PC-9 (cell line): ENCODE data around the gene PALLD. TPM values are rescaled to one million over a fixed set of nuclear protein-coding genes. Genes with fewer than 3 reads are reported as not detected.

ENCODE experiments used
- BruUV-seq: library from RNA; stranded (reverse); fragments of 400-500 nt; replicated peaks from 2 replicates; lab custom pipeline; 2021; lab: Mats Ljungman, UMichigan
- CTCF ChIA-PET: fragments of 300-600 bp; sonication (Branson Sonifier 250); formaldehyde crosslinking; loops from one replicate; lab custom pipeline; 2022; ENCODE audit warnings: antibody characterized with exemption; lab: Charles Lee
- POLR2A ChIA-PET: fragments of 300-600 bp; sonication (Branson Sonifier 250); formaldehyde crosslinking; loops from one replicate; lab custom pipeline; 2022; ENCODE audit warnings: antibody characterized with exemption; ENCODE audit not compliant: unreplicated experiment; lab: Charles Lee
- DNase-seq, 2 experiments: peaks; one replicate each; pipeline versions ENCODE4 v3.0.0 to v3.0.0-alpha.2; 2015 to 2022; ENCODE audit warnings: mixed read lengths in 1 of 2
- H2AFZ ChIP-seq: fragments of 200-600 bp; sonication (generic); 2 replicates; pipeline ENCODE4 v1.8.1; 2017; ENCODE audit warnings: antibody characterized with exemption
- H3F3A ChIP-seq: fragments of 200-600 bp; sonication (generic); 2 replicates; pipeline ENCODE4 v1.8.1; 2017; ENCODE audit warnings: antibody characterized with exemption, mild to moderate bottlenecking, low read depth; ENCODE audit not compliant: insufficient read depth
- H3K27ac ChIP-seq: fragments of 200-600 bp; sonication (generic); 2 replicates; pipeline ENCODE4 v1.6.1; 2016; ENCODE audit warnings: mixed run types
- H3K27me3 ChIP-seq: fragments of 200-600 bp; sonication (generic); 2 replicates; pipeline ENCODE4 v1.6.1; 2016; ENCODE audit warnings: low read depth, mixed run types; ENCODE audit not compliant: insufficient read depth
- H3K36me3 ChIP-seq: fragments of 200-600 bp; sonication (generic); 2 replicates; pipeline ENCODE4 v1.6.1; 2016; ENCODE audit warnings: low read depth, mixed run types
- H3K4me1 ChIP-seq: fragments of 200-600 bp; sonication (generic); replicated peaks from 2 replicates; pipeline ENCODE4 v1.6.1; 2016; ENCODE audit warnings: mixed run types; ENCODE audit not compliant: insufficient read depth
- H3K4me2 ChIP-seq: fragments of 200-600 bp; sonication (generic); 2 replicates; pipeline ENCODE4 v1.6.1; 2017; ENCODE audit warnings: mixed run types
- H3K4me3 ChIP-seq: fragments of 200-600 bp; sonication (generic); 2 replicates; pipeline ENCODE4 v1.6.1; 2016; ENCODE audit warnings: mixed run types
- H3K79me2 ChIP-seq: fragments of 200-600 bp; sonication (generic); 2 replicates; pipeline ENCODE4 v1.6.1; 2017; ENCODE audit warnings: low read depth, mixed run types
- H3K9me2 ChIP-seq: fragments of 200-600 bp; sonication (generic); 2 replicates; pipeline ENCODE4 v1.8.1; 2017; ENCODE audit warnings: mild to moderate bottlenecking; ENCODE audit not compliant: insufficient read depth
- H3K9me3 ChIP-seq: fragments of 200-600 bp; sonication (generic); 2 replicates; pipeline ENCODE4 v1.8.1; 2016; ENCODE audit warnings: low read depth; ENCODE audit not compliant: insufficient read depth
- H4K20me1 ChIP-seq: fragments of 200-600 bp; sonication (generic); 2 replicates; pipeline ENCODE4 v1.8.1; 2017; ENCODE audit not compliant: insufficient read depth
- EZH2 ChIP-seq: fragments of 200-600 bp; sonication (generic); IDR thresholded peaks from 2 replicates; pipeline ENCODE4 v1.8.0; 2017; ENCODE audit warnings: antibody characterized with exemption, low read depth
- intact Hi-C: fragments of 100-400 bp; cut with micrococcal nuclease; formaldehyde crosslinking; loops from one replicate; pipeline ENCODE4 v1.10.0; 2022; ENCODE audit not compliant: unreplicated experiment
- total RNA-seq: library from RNA; stranded (reverse); gene quantifications from 2 replicates; pipeline ENCODE4 v1.2.3, GENCODE V29; 2021
- TF ChIP-seq, protein P1 (sequence below): fragments of 200-600 bp; sonication (generic); conservative IDR thresholded peaks from 2 replicates; pipeline ENCODE4 v1.6.1; 2017; ENCODE audit warnings: mixed run types, antibody characterized with exemption, mild to moderate bottlenecking, moderate library complexity

The PALLD gene
- total RNA-seq, 1 experiment from 2014 or later: 156 TPM

DNA sequence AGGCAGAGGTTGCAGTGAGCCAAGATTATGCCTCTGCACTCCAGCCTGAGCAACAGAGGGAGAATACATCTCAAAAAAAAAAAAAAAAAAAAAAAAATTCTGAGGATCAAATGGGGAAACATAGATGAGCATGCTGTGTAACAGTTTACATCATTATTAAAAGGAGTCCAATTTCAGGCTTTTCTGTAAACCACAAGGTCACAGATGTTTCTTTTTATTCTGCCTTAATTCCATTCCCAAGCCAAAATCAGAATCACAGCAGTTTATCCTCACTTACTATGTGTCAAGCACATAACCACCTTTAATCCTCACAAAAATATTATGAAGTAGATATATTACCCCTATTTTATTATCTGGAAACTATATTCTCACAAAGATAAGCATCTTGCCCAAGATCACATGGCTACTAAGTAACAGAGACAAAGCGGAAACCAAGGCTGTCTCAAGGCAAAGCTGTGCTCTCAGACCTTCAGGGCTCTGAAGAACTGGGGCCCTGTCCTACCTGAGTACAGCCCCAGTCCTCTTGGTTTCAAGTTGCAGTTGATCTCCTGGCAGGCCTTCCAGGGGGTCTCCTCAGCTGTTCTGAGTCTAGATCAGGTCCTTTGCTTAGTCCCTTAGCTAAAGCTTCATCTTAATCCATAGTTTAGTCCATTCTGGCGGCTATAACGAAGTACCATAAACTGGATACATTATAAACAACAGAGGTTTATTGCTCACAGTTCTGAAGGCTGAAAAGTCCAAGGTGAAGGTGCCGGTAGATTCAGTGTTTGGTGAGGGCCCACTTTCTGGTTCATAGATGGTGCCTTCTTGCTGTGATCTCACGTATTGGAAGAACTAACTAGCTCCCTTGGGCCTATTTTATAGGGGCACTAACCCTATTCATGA lies 141.3 kb downstream of the PALLD start:
- POLR2A ChIA-PET: no interaction called here
- BruUV-seq: no TSS peak
- H3K27ac ChIP-seq: peak overlapping the region; percentile 92

DNA sequence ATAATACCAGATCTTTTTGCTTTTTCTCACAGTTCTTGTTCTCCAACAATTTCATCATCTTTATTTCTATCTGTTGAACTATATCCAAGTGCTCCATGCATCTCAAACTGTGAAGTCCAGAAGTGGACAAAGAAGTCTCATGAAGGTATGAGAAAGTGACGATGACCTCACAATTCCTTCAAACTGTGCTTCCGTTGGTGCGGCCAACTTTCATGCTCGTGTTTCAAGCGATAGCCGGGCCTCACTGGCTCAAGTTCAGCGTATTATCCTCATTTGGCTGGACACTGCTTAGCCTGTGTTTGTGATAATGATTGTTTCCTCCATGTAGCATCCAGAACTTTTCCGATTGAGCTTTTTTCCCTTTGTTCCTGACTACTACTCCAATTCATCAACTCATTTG lies 143.1 kb downstream of the PALLD start:
- Histone ChIP-seq H3K9me2 (no peaks in the 10 kb centered on the region), H3K4me2 (no peak overlapping the region), H3K27me3 (no peaks in the 10 kb centered on the region), H3K9me3 (no peaks in the 10 kb centered on the region), H2AFZ (no peak overlapping the region), H3K4me1 (peaks cover 34% of the 10 kb centered on the region), H3K4me3 (no peak overlapping the region), H4K20me1 (no peaks in the 10 kb centered on the region), H3K27ac (no peak overlapping the region), H3K79me2 (peaks cover 14% of the 10 kb centered on the region), H3F3A (peaks cover 26% of the 10 kb centered on the region), H3K36me3 (no peaks in the 10 kb centered on the region)
- ChIA-PET POLR2A (no interaction called here), CTCF (interaction anchor here (1.0 kb wide), 1 partner anchor 51 kb away, joined by 3 read pairs; no protein-coding TSS in a partner anchor)
- BruUV-seq: no TSS peak
- TF ChIP-seq, protein P1, sequence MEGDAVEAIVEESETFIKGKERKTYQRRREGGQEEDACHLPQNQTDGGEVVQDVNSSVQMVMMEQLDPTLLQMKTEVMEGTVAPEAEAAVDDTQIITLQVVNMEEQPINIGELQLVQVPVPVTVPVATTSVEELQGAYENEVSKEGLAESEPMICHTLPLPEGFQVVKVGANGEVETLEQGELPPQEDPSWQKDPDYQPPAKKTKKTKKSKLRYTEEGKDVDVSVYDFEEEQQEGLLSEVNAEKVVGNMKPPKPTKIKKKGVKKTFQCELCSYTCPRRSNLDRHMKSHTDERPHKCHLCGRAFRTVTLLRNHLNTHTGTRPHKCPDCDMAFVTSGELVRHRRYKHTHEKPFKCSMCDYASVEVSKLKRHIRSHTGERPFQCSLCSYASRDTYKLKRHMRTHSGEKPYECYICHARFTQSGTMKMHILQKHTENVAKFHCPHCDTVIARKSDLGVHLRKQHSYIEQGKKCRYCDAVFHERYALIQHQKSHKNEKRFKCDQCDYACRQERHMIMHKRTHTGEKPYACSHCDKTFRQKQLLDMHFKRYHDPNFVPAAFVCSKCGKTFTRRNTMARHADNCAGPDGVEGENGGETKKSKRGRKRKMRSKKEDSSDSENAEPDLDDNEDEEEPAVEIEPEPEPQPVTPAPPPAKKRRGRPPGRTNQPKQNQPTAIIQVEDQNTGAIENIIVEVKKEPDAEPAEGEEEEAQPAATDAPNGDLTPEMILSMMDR: no peak
- TF ChIP-seq EZH2: no peak
- no peak for DNase-seq
- intact Hi-C loops: loop anchor here (10.0 kb wide), 1 partner anchor 155 kb away; no protein-coding TSS in a partner anchor

More for the DNA sequence above, 141.3 kb downstream of the PALLD start:
- H3K4me1 ChIP-seq: peaks cover 52% of the 10 kb centered on the region
- no peak overlapping the region for H3K4me3 ChIP-seq
- CTCF ChIA-PET: interaction anchor here (1.3 kb wide), 1 partner anchor 53 kb away, joined by 3 read pairs; no protein-coding TSS in a partner anchor
- H3K79me2 ChIP-seq: peaks cover 29% of the 10 kb centered on the region
- no peak for TF ChIP-seq EZH2
- TF ChIP-seq, protein P1: no peak
- no peak for DNase-seq
- H3K4me2 ChIP-seq: 0 out of 2 replicates have a peak overlapping the region, but pooled peaks have one; percentile 74
- no peaks in the 10 kb centered on the region for H3K9me2 ChIP-seq
- peaks cover 26% of the 10 kb centered on the region for H3F3A ChIP-seq
- no peaks in the 10 kb centered on the region for H3K27me3 ChIP-seq
- H4K20me1 ChIP-seq: no peaks in the 10 kb centered on the region
- no peaks in the 10 kb centered on the region for H3K36me3 ChIP-seq
- no peaks in the 10 kb centered on the region for H3K9me3 ChIP-seq
- intact Hi-C loops: loop anchor here (10.0 kb wide), 1 partner anchor 157 kb away; no protein-coding TSS in a partner anchor
- H2AFZ ChIP-seq: peak overlapping the region; percentile 50; the same call in 1 of the 2 replicates

DNA sequence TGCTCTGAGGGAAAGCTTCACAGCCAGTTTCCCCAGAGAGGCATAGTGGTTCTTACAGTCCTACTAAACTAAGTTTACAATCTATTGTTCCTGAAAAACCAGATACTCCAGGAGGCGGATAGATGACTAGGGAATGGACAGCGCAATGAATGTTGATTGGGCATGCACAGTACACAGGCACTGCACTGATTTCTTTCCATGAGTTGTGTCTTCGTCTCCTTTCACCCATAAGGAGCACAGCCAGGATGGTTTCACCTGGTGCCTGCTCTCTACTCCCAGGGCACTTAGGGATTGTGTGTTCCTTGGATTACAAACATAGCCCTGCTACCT lies 144.9 kb downstream of the PALLD start:
- peaks cover 3% of the 10 kb centered on the region; the same call in 1 of the 2 replicates for H3K79me2 ChIP-seq
- intact Hi-C loops: no loop called here
- no peak overlapping the region for H3K27ac ChIP-seq
- CTCF ChIA-PET: no interaction called here
- H2AFZ ChIP-seq: no peak overlapping the region
- no TSS peak for BruUV-seq
- no peak overlapping the region for H3K4me2 ChIP-seq
- H3K9me3 ChIP-seq: no peaks in the 10 kb centered on the region
- no peak for DNase-seq
- TF ChIP-seq, protein P1: no peak
- TF ChIP-seq EZH2: no peak
- no peaks in the 10 kb centered on the region for H3K27me3 ChIP-seq
- H3F3A ChIP-seq: peaks cover 12% of the 10 kb centered on the region
- no peak overlapping the region for H3K4me3 ChIP-seq
- POLR2A ChIA-PET: no interaction called here
- no peaks in the 10 kb centered on the region for H3K9me2 ChIP-seq
- peaks cover 16% of the 10 kb centered on the region for H3K4me1 ChIP-seq
- no peaks in the 10 kb centered on the region for H4K20me1 ChIP-seq
- H3K36me3 ChIP-seq: no peaks in the 10 kb centered on the region
